GM12878 (cell line): ENCODE data around the gene MCAT. TPM values are rescaled to one million over a fixed set of nuclear protein-coding genes. Genes with fewer than 3 reads are reported as not detected.

Experiments used
- ATAC-seq: fragments of 200-7000 bp; cut with Tn5 transposase; 3 replicates; pipeline ENCODE4 v1.9.1; 2020; ENCODE audit warnings: mild to moderate bottlenecking, moderate library complexity
- BruUV-seq: library from RNA; stranded (reverse); fragments of 400-500 nt; replicated peaks from 2 replicates; lab custom pipeline; 2021; lab: Mats Ljungman, UMichigan
- CTCF ChIA-PET: fragments of 300-600 bp; sonication (Branson Sonifier 250); formaldehyde crosslinking; extraction: SDS; loops from one replicate; lab custom pipeline; 2021; ENCODE audit warnings: inconsistent platforms; lab: Yijun Ruan, JAX
- POLR2A ChIA-PET: fragments of 350-600 bp; formaldehyde crosslinking; extraction: SDS; loops from one replicate; lab custom pipeline; 2021; ENCODE audit warnings: inconsistent platforms; lab: Charles Lee
- RAD21 ChIA-PET: fragments of 300-600 bp; sonication (Branson Sonifier 250); formaldehyde crosslinking; loops from one replicate; lab custom pipeline; 2023; ENCODE audit warnings: antibody characterized with exemption; ENCODE audit not compliant: unreplicated experiment; lab: Charles Lee
- SMC1A ChIA-PET: fragments of 300-600 bp; sonication (Branson Sonifier 250); formaldehyde crosslinking; loops from one replicate; lab custom pipeline; 2023; ENCODE audit not compliant: unreplicated experiment, uncharacterized antibody; lab: Charles Lee
- DNase-seq: peaks from one replicate; pipeline ENCODE4 v3.0.0-alpha.2; 2011; ENCODE audit warnings: low read depth, low spot score
- FAIRE-seq: peaks from 3 replicates; lab custom pipeline; 2011; peaks lifted over from hg19 to GRCh38; lab: Jason Lieb, UNC
- H2AFZ ChIP-seq: 2 replicates; pipeline ENCODE4 v1.6.0; 2011; ENCODE audit warnings: low read depth, low read length, control low read depth; ENCODE audit not compliant: control insufficient read depth
- H3K27ac ChIP-seq: 2 replicates; pipeline ENCODE4 v1.5.1; 2011; ENCODE audit warnings: control low read depth; ENCODE audit not compliant: control insufficient read depth, insufficient read depth
- H3K27me3 ChIP-seq, 2 experiments: replicated peaks in 1 of 2; 2 replicates each; pipeline versions ENCODE4 v1.6.0 to v1.6.1; 2011; ENCODE audit warnings: low read length in 1 of 2; ENCODE audit not compliant: control insufficient read depth in 2 of 2, insufficient read depth in 2 of 2
- H3K36me3 ChIP-seq, 2 experiments: 2 replicates each; pipeline ENCODE4 v1.5.1; 2011; ENCODE audit warnings: low read length in 1 of 2; ENCODE audit not compliant: control insufficient read depth in 2 of 2, insufficient read depth in 2 of 2
- H3K4me1 ChIP-seq: 2 replicates; pipeline ENCODE4 v1.6.1; 2011; ENCODE audit warnings: mild to moderate bottlenecking, low read length, moderate library complexity, mixed read lengths; ENCODE audit not compliant: control insufficient read depth, insufficient read depth
- H3K4me2 ChIP-seq: 2 replicates; pipeline ENCODE4 v1.6.0; 2011; ENCODE audit warnings: control low read depth; ENCODE audit not compliant: control insufficient read depth, insufficient read depth
- H3K4me3 ChIP-seq: fragments of 200-600 bp; sonication (generic); 2 replicates; pipeline ENCODE4 v1.5.1; 2016
- H3K79me2 ChIP-seq: 2 replicates; pipeline ENCODE4 v1.6.0; 2011; ENCODE audit warnings: low read length; ENCODE audit not compliant: control insufficient read depth, insufficient read depth
- H3K9ac ChIP-seq: 2 replicates; pipeline ENCODE4 v1.8.0; 2011; ENCODE audit warnings: low read length, control low read depth, mixed read lengths; ENCODE audit not compliant: control insufficient read depth, insufficient read depth
- H3K9me3 ChIP-seq: replicated peaks from 3 replicates; pipeline ENCODE4 v1.5.1; 2011; ENCODE audit warnings: mild to moderate bottlenecking, low read length; ENCODE audit not compliant: control insufficient read depth, insufficient read depth
- H4K20me1 ChIP-seq: 2 replicates; pipeline ENCODE4 v1.6.0; 2011; ENCODE audit not compliant: control insufficient read depth, insufficient read depth
- ASH2L ChIP-seq: fragments of 300-600, 200-600 bp; sonication (generic); IDR thresholded peaks from 2 replicates; pipeline ENCODE4 v1.6.1; 2017; ENCODE audit warnings: low read depth, mild to moderate bottlenecking, borderline replicate concordance
- CHD4 ChIP-seq: fragments of 200-600 bp; sonication (generic); IDR thresholded peaks from 2 replicates; pipeline ENCODE4 v1.6.1; 2016; ENCODE audit warnings: mild to moderate bottlenecking
- FOXM1 ChIP-seq: IDR thresholded peaks from 2 replicates; pipeline ENCODE4 v1.6.1; 2012; ENCODE audit warnings: low read depth, mild to moderate bottlenecking, inconsistent platforms, low read length, moderate library complexity
- GABPA ChIP-seq: IDR thresholded peaks from 2 replicates; pipeline ENCODE4 v1.6.1; 2014; ENCODE audit warnings: antibody characterized with exemption, low read depth, mild to moderate bottlenecking, inconsistent platforms
- GATAD2B ChIP-seq: fragments of 450-650 bp; conservative IDR thresholded peaks from 2 replicates; pipeline ENCODE4 v1.6.1; 2017; ENCODE audit warnings: low read depth, mild to moderate bottlenecking, moderate library complexity
- IKZF2 ChIP-seq, 2 experiments: fragments of 450-650 bp; IDR thresholded peaks; 2 replicates each; pipeline ENCODE4 v1.6.1; 2017; ENCODE audit warnings: mild to moderate bottlenecking in 2 of 2, moderate library complexity in 2 of 2
- KAT2A ChIP-seq: conservative IDR thresholded peaks from 2 replicates; pipeline ENCODE4 v1.6.1; 2011; ENCODE audit warnings: low read depth, low read length; ENCODE audit not compliant: control insufficient read depth
- MYC ChIP-seq: IDR thresholded peaks from 2 replicates; pipeline ENCODE4 v1.6.1; 2011; ENCODE audit warnings: mild to moderate bottlenecking, low read length, moderate library complexity, inconsistent platforms; ENCODE audit not compliant: insufficient read depth, insufficient replicate concordance, insufficient read length, severe bottlenecking
- NFXL1 ChIP-seq: fragments of 450-650 bp; IDR thresholded peaks from 2 replicates; pipeline ENCODE4 v1.6.1; 2017; ENCODE audit warnings: antibody characterized with exemption, mild to moderate bottlenecking, borderline replicate concordance
- NR2C1 ChIP-seq: fragments of 450-650 bp; IDR thresholded peaks from 2 replicates; pipeline ENCODE4 v1.6.1; 2017; ENCODE audit warnings: antibody characterized with exemption, mild to moderate bottlenecking, moderate library complexity
- PAX5 ChIP-seq: IDR thresholded peaks from 2 replicates; pipeline ENCODE4 v1.6.1; 2011; ENCODE audit warnings: low read depth, low read length, borderline replicate concordance
- PML ChIP-seq: IDR thresholded peaks from 2 replicates; pipeline ENCODE4 v1.6.1; 2012; ENCODE audit warnings: low read length, inconsistent platforms
- RAD51 ChIP-seq: fragments of 450-650 bp; IDR thresholded peaks from 2 replicates; pipeline ENCODE4 v1.6.1; 2016; ENCODE audit warnings: moderate library complexity, mild to moderate bottlenecking, inconsistent platforms
- SREBF1 ChIP-seq: IDR thresholded peaks from 2 replicates; pipeline ENCODE4 v1.6.1; 2012; ENCODE audit warnings: mild to moderate bottlenecking, low read length
- STAT3 ChIP-seq: IDR thresholded peaks from 2 replicates; pipeline ENCODE4 v1.6.1; 2011; ENCODE audit warnings: low read depth, low read length, improper control_type of control experiment
- SUPT20H ChIP-seq: IDR thresholded peaks from 2 replicates; pipeline ENCODE4 v1.6.1; 2011; ENCODE audit warnings: low read depth, mild to moderate bottlenecking, low read length, moderate library complexity, borderline replicate concordance; ENCODE audit not compliant: control insufficient read depth
- TBL1XR1 ChIP-seq: IDR thresholded peaks from 2 replicates; pipeline ENCODE4 v1.6.1; 2012; ENCODE audit warnings: low read depth, low read length, improper control_type of control experiment
- ZNF274 ChIP-seq: IDR thresholded peaks from one replicate; pipeline ENCODE4 v1.8.0; 2011; ENCODE audit not compliant: insufficient read length, insufficient read depth
- ZZZ3 ChIP-seq: IDR thresholded peaks from 2 replicates; pipeline ENCODE4 v1.6.1; 2011; ENCODE audit warnings: low read depth; ENCODE audit not compliant: control insufficient read depth, insufficient read length
- WGBS: methylation state at CpG from one replicate; pipeline ENCODE4 v1.1.6; 2016; ENCODE audit warnings: low lambda C conversion rate; ENCODE audit not compliant: insufficient replicate concordance, insufficient coverage; ENCODE audit errors: missing lambda C conversion rate; 5-methylcytosine and 5-hydroxymethylcytosine counted together
- in situ Hi-C: fragments of 300-500 bp; cut with MboI; formaldehyde crosslinking; loops from 9 replicates; pipeline ENCODE4 v1.14.3; 2018; ENCODE audit warnings: mixed read lengths
- intact Hi-C: fragments of 100-400 bp; cut with micrococcal nuclease; formaldehyde crosslinking; loops from one replicate; pipeline ENCODE4 v1.14.2; 2022; ENCODE audit not compliant: unreplicated experiment
- polyA plus RNA-seq, 11 experiments: library from polyadenylated mRNA; depleted of rRNA in 4 of 11; unstranded in 6 of 11; stranded (reverse) in 5 of 11; fragments of >200 nt; fragmentation: Nextera tagmentation in 4 of 11; fragmentation: Illumina TruSeq in 1 of 11; extraction: Ambion mirVana in 4 of 11; extraction: Trizol in 1 of 11; gene quantifications; 1 replicate in 1 of 11; 2 replicates in 10 of 11; pipeline versions ENCODE4 v1.2.1 to v1.2.3, GENCODE V29; 2011 to 2016; ENCODE audit warnings: inconsistent platforms in 2 of 11, missing spikeins in 2 of 11, low read depth in 1 of 11
- total RNA-seq, 4 experiments: library from RNA; depleted of rRNA in 3 of 4; stranded (reverse); fragments of >200 nt in 3 of 4; fragmentation: Illumina TruSeq in 1 of 4; extraction: Trizol in 1 of 4; gene quantifications; 2 replicates each; pipeline versions ENCODE4 v1.2.1 to v1.2.3, GENCODE V29; 2013 to 2021
- TF ChIP-seq, protein P1 (sequence below): fragments of 450-650 bp; IDR thresholded peaks from 2 replicates; pipeline ENCODE4 v1.6.1; 2017; ENCODE audit warnings: borderline replicate concordance
- TF ChIP-seq, protein P2 (sequence below): IDR thresholded peaks from 2 replicates; pipeline ENCODE4 v1.6.1; 2011; ENCODE audit warnings: low read depth, mild to moderate bottlenecking, low read length, moderate library complexity, borderline replicate concordance; ENCODE audit errors: extremely low read depth

MCAT gene
- total and polyA plus RNA-seq, 10 of the 15 experiments (the other 5 are each of a cell fraction or from before 2014, with no cell fraction given) = 3.6 to 29.1 (median 19.3) TPM

DNA sequence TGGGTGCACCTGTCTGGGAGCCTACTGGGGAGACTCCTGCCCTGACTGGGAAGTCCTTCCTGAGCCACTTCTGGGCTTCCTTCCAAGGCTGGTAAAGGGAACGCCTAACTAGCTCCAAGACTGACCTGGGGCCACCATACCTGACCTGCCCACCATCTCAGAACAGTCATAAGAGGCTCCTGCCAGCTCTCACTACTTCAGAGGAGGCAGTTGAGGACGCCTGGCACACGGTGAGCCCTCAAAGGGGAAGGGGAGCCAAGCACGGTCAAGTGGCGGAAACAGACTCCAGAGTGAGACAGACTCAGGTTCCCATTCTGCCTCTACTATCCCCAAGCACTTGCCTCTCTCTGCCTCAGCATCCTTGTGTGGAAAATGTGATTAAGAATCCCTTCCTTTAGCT is 7.6 kb downstream of the MCAT start (continued):
- TF ChIP-seq PML (no peak), SUPT20H (no peak), GABPA (no peak), NR2C1 (no peak), NFXL1 (no peak), KAT2A (no peak)

DNA sequence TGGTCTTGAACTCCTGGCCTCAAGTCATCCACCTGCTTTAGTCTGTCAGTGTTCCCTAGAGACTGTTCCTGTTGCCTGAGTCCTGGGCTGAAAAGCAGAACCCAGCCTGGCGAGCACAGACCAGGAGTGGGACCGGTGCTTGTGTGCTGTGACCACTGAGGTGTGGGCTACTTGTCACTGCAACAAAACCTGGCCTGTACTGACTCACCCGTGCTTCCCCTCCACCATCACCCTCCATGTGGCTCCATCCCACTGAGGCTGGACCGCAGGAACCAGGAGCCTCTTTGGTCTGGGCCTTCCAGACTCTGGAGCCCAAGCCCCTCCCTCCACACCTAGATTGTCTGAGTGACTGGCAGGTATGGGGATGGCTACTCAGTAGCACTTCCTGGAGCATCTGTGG is 8.6 kb downstream of the MCAT start:
- DNase-seq (no peak), FAIRE-seq (no peak), ATAC-seq (no peak)
- 98% methylated on average over 4 of the region's 4 CpGs for WGBS
- Histone ChIP-seq H3K27ac (no peak overlapping the region), H4K20me1 (no peaks in the 10 kb centered on the region), H3K4me3 (no peak overlapping the region), H3K9me3 (no peaks in the 10 kb centered on the region), H3K4me2 (no peak overlapping the region), H2AFZ (no peak overlapping the region), H3K79me2 (no peaks in the 10 kb centered on the region), H3K9ac (no peak overlapping the region), H3K4me1 (peaks cover 4% of the 10 kb centered on the region), H3K27me3 (no peaks in the 10 kb centered on the region), H3K36me3 (peaks cover 6 to 25% of the 10 kb centered on the region in 2 experiments)
- intact Hi-C loops (no loop called here), in situ Hi-C loops (no loop called here)
- ChIA-PET CTCF (interaction anchor here (1.3 kb wide), 1 partner anchor 267 kb away, joined by 3 read pairs; no protein-coding TSS in a partner anchor), RAD21 (interaction anchor here (1.4 kb wide), 1 partner anchor 267 kb away, joined by 3 read pairs; no protein-coding TSS in a partner anchor), POLR2A (no interaction called here), SMC1A (interaction anchor here (0.8 kb wide), 1 partner anchor 10 kb away, joined by 3 read pairs; no protein-coding TSS in a partner anchor)
- no peak for TF ChIP-seq TBL1XR1
- TF ChIP-seq, protein P1, sequence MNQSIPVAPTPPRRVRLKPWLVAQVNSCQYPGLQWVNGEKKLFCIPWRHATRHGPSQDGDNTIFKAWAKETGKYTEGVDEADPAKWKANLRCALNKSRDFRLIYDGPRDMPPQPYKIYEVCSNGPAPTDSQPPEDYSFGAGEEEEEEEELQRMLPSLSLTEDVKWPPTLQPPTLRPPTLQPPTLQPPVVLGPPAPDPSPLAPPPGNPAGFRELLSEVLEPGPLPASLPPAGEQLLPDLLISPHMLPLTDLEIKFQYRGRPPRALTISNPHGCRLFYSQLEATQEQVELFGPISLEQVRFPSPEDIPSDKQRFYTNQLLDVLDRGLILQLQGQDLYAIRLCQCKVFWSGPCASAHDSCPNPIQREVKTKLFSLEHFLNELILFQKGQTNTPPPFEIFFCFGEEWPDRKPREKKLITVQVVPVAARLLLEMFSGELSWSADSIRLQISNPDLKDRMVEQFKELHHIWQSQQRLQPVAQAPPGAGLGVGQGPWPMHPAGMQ = no peak
- TF ChIP-seq IKZF2 (IDR thresholded peaks at IDR 0.05) = no peak
- TF ChIP-seq ZNF274 = no peak
- TF ChIP-seq SREBF1 = no peak
- TF ChIP-seq, protein P2, sequence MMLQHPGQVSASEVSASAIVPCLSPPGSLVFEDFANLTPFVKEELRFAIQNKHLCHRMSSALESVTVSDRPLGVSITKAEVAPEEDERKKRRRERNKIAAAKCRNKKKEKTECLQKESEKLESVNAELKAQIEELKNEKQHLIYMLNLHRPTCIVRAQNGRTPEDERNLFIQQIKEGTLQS = no peak
- TF ChIP-seq ASH2L = no peak
- no peak for TF ChIP-seq STAT3
- TF ChIP-seq GATAD2B = no peak
- TF ChIP-seq ZZZ3 = no peak
- TF ChIP-seq CHD4 = no peak
- no peak for TF ChIP-seq RAD51
- TF ChIP-seq FOXM1 = no peak
- TF ChIP-seq KAT2A = no peak
- TF ChIP-seq MYC = no peak
- no peak for TF ChIP-seq PAX5
- BruUV-seq = no TSS peak
